ENCODE results near the gene FARSA.

DNA sequence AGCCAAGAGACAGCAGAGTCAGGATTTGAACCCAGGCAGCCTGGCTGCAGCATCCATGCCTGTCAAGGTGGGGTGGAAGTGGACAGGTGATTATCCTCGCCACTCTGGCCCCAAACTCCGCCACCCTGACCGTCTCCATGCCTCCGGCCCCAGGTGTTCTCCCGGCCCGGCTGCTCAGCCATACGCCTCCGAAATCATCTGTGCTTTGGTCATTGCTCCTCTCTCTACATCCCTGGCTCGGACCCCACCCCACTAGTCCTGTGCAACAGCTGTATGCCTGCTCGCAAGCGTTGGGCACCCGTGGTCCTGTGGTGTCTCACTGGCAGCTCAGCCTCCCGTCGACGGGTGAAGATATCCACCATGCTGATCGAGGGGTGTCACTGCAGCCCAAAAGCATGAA is 39.7 kb upstream of the FARSA start:
- TF ChIP-seq POLR2AphosphoS5 (IDR thresholded peaks at IDR 0.05; ENCODE audit: low read depth, low read length) = no peak
- TF ChIP-seq SIN3A (IDR thresholded peaks at IDR 0.05; ENCODE audit: borderline replicate concordance, insufficient read depth, low read length) = no peak
